Measurements from ENCODE around the gene TERB2.
"Not testable (repeated sequence)": the region's sequence is repeated elsewhere in the genome, so short reads cannot be mapped to it uniquely, and the experiment has no call there.

The TERB2 gene

DNA sequence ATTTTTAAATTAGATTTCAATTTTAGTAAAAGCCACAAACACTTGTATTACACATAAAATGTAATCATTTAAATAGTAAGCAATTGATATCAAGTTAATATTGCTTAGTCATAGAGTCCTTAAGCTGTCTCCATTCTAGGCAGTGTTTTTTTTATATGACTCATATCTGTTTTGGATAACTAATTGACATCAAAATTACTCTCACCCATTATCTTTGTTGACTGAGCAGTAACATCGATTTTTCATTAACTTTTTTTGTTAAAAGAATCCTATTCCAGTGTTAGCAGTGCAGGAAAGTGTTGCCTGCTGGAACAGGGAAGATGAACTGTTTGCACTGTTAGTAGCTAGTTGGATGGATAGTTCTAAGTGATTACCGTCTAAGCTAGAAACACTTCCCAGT lies 21.3 kb downstream of the TERB2 start:
- H2BK5ac ChIP-seq (ENCODE audit: low read depth, low read length, poor library complexity); H3K9me3 ChIP-seq (ENCODE audit: insufficient read depth, low read depth, low read length); H4K8ac ChIP-seq (ENCODE audit: low read depth, low read length); H3K36me3 ChIP-seq (ENCODE audit: control insufficient read depth in 1 of 2, insufficient read depth in 2 of 2, low read length in 2 of 2); H3K4me1 ChIP-seq (ENCODE audit: control insufficient read depth in 1 of 2, insufficient read depth in 2 of 2, low read length in 2 of 2); H2BK120ac ChIP-seq (ENCODE audit: insufficient read depth, low read length, poor library complexity); H3K79me1 ChIP-seq (ENCODE audit: low read length); H3K27me3 ChIP-seq (ENCODE audit: insufficient read depth, low read length); H2AK5ac ChIP-seq (ENCODE audit: low read length); H2AFZ ChIP-seq (ENCODE audit: insufficient read depth, low read length, poor library complexity); H3K23ac ChIP-seq (ENCODE audit: low read length); H3K18ac ChIP-seq (ENCODE audit: low read length); H2BK12ac ChIP-seq (ENCODE audit: low read length); H3K9ac ChIP-seq (ENCODE audit: low read length); H4K91ac ChIP-seq (ENCODE audit: low read depth, low read length); H3K4ac ChIP-seq (ENCODE audit: low read depth, low read length); H3K14ac ChIP-seq (ENCODE audit: low read length); H3K4me2 ChIP-seq (ENCODE audit: low read length); H3K79me2 ChIP-seq (ENCODE audit: control insufficient read depth, insufficient read depth, low read length, poor library complexity); H3K4me3 ChIP-seq (ENCODE audit: low read depth, low read length); H4K12ac ChIP-seq (ENCODE audit: low read depth, low read length); H3K27ac ChIP-seq (ENCODE audit: low read depth, low read length); DNase-seq: not testable (repeated sequence)
- WGBS (ENCODE audit: extremely low coverage, insufficient coverage, insufficient read length): no CpG with 5 or more reads among the region's 2 CpGs

DNA sequence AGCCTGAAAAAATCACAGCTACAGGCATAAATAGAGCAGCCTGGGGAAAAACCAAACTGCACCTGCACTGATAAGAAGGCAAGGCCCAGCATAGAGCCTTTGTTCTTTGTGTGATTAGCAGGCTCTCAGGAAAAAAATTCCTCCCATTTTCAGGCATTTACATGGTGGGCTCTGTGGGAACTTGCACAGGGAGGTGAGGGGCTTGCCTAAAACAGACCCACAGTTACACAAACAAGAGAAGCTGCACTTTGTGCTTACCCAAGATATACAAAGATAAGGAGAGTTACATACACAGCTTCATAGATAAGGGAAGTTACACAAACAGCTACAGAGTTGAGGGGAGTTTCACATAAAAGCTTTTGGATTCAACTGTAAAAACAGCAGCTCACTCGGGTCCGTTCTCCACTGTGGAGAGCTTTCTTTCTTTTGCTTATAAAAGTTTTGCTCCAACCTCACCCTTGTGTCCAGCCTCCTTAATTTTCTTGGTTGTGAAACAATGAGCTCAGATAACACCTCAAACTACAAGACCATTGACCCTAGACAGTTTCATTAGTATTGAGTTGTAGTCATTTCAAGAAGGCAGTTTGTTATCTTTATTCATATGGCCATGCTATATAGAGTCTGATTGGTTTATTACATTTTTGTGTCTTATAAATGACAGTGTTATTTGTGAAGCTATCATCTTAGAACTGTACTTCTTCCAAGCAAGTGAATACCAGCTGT lies 23.3 kb downstream of the TERB2 start:
- H3K79me1 ChIP-seq (ENCODE audit: low read length); H3K27ac ChIP-seq (ENCODE audit: low read depth, low read length); H2AFZ ChIP-seq (ENCODE audit: insufficient read depth, low read length, poor library complexity); H3K36me3 ChIP-seq (ENCODE audit: control insufficient read depth in 1 of 2, insufficient read depth in 2 of 2, low read length in 2 of 2); H3K4ac ChIP-seq (ENCODE audit: low read depth, low read length); DNase-seq; H3K9me3 ChIP-seq (ENCODE audit: insufficient read depth, low read depth, low read length); H3K23ac ChIP-seq (ENCODE audit: low read length); H3K14ac ChIP-seq (ENCODE audit: low read length); H3K4me2 ChIP-seq (ENCODE audit: low read length); H4K91ac ChIP-seq (ENCODE audit: low read depth, low read length); H2BK5ac ChIP-seq (ENCODE audit: low read depth, low read length, poor library complexity); H3K9ac ChIP-seq (ENCODE audit: low read length); H2AK5ac ChIP-seq (ENCODE audit: low read length); H3K79me2 ChIP-seq (ENCODE audit: control insufficient read depth, insufficient read depth, low read length, poor library complexity); H2BK120ac ChIP-seq (ENCODE audit: insufficient read depth, low read length, poor library complexity); H3K27me3 ChIP-seq (ENCODE audit: insufficient read depth, low read length); H3K18ac ChIP-seq (ENCODE audit: low read length); H2BK12ac ChIP-seq (ENCODE audit: low read length); H4K12ac ChIP-seq (ENCODE audit: low read depth, low read length); H3K4me1 ChIP-seq (ENCODE audit: control insufficient read depth in 1 of 2, insufficient read depth in 2 of 2, low read length in 2 of 2); H3K4me3 ChIP-seq (ENCODE audit: low read depth, low read length); H4K8ac ChIP-seq (ENCODE audit: low read depth, low read length): not testable (repeated sequence)
- WGBS (ENCODE audit: extremely low coverage, insufficient coverage, insufficient read length): no CpG with 5 or more reads among the region's 2 CpGs

DNA sequence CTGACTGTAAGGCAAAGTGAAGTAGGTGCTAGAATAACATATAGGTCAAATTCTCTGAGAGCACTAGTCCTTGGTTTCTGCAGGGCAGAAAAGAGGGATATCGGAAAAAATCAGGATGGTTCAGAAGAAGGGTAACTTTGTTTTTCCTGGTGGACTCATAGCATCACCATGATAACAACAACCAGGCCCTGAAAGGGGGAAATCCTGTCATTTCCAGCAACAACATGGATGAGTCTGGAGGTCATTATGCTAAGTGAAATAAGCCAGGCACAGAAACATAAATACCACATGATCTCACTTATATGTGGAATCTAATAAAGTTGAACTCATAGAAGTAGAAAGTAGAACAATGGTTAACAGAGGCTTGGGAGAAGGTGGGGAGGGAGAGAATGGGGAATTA lies 27.7 kb downstream of the TERB2 start:
- not testable (repeated sequence) for H2AK5ac ChIP-seq (ENCODE audit: low read length); H3K4ac ChIP-seq (ENCODE audit: low read depth, low read length); H3K27ac ChIP-seq (ENCODE audit: low read depth, low read length); H3K79me2 ChIP-seq (ENCODE audit: control insufficient read depth, insufficient read depth, low read length, poor library complexity); H3K4me2 ChIP-seq (ENCODE audit: low read length); H3K4me1 ChIP-seq (ENCODE audit: control insufficient read depth in 1 of 2, insufficient read depth in 2 of 2, low read length in 2 of 2); H4K8ac ChIP-seq (ENCODE audit: low read depth, low read length); H3K79me1 ChIP-seq (ENCODE audit: low read length); H2BK120ac ChIP-seq (ENCODE audit: insufficient read depth, low read length, poor library complexity); H2AFZ ChIP-seq (ENCODE audit: insufficient read depth, low read length, poor library complexity); H2BK12ac ChIP-seq (ENCODE audit: low read length); H4K12ac ChIP-seq (ENCODE audit: low read depth, low read length); H3K9ac ChIP-seq (ENCODE audit: low read length); H2BK5ac ChIP-seq (ENCODE audit: low read depth, low read length, poor library complexity); H3K18ac ChIP-seq (ENCODE audit: low read length); H3K14ac ChIP-seq (ENCODE audit: low read length); H3K23ac ChIP-seq (ENCODE audit: low read length); H3K4me3 ChIP-seq (ENCODE audit: low read depth, low read length); H4K91ac ChIP-seq (ENCODE audit: low read depth, low read length); H3K27me3 ChIP-seq (ENCODE audit: insufficient read depth, low read length); DNase-seq; H3K36me3 ChIP-seq (ENCODE audit: control insufficient read depth in 1 of 2, insufficient read depth in 2 of 2, low read length in 2 of 2); H3K9me3 ChIP-seq (ENCODE audit: insufficient read depth, low read depth, low read length)
- no CpG with 5 or more reads among the region's 1 CpG for WGBS (ENCODE audit: extremely low coverage, insufficient coverage, insufficient read length)

DNA sequence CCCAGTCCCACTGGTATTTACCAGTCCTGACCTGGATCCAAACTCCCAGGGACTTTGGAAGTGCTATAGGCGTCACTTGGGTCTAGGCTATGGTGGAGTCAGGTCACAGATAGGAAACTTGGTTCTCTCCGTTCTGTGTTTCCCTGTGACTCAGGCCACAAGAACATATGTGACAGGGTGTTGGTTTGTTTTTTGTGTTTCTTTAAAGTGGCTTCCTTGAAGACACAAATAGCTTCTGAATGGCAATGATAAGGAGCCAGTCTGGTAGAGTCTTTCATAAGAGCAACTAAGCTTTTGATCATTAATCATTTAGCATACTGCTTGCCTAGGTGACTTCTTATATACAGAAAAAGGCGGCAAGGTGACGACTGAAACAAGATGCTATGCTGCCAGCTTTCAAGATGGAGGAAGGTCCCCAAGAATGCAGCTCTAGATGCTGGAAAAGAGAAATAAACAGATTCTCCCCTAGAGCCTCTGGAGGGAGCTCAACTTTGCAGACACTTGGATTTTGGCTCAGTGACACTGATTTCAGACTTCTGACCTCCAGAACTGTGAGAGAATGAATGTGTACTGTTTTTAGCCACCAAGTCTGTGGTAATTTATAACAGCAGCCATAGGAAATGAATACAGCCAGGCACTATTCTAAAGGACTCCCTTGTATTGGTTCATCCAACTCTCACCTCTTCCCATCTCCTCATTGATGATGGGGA lies 30.0 kb downstream of the TERB2 start:
- H3K27me3 ChIP-seq (ENCODE audit: insufficient read depth, low read length); H3K79me1 ChIP-seq (ENCODE audit: low read length); H3K9me3 ChIP-seq (ENCODE audit: insufficient read depth, low read depth, low read length); H3K79me2 ChIP-seq (ENCODE audit: control insufficient read depth, insufficient read depth, low read length, poor library complexity); H4K8ac ChIP-seq (ENCODE audit: low read depth, low read length); DNase-seq; H4K91ac ChIP-seq (ENCODE audit: low read depth, low read length); H3K23ac ChIP-seq (ENCODE audit: low read length); H2BK120ac ChIP-seq (ENCODE audit: insufficient read depth, low read length, poor library complexity); H2AK5ac ChIP-seq (ENCODE audit: low read length); H3K4ac ChIP-seq (ENCODE audit: low read depth, low read length); H3K27ac ChIP-seq (ENCODE audit: low read depth, low read length); H3K14ac ChIP-seq (ENCODE audit: low read length); H3K4me3 ChIP-seq (ENCODE audit: low read depth, low read length); H3K9ac ChIP-seq (ENCODE audit: low read length); H3K36me3 ChIP-seq (ENCODE audit: control insufficient read depth in 1 of 2, insufficient read depth in 2 of 2, low read length in 2 of 2); H3K4me2 ChIP-seq (ENCODE audit: low read length); H2BK5ac ChIP-seq (ENCODE audit: low read depth, low read length, poor library complexity); H2AFZ ChIP-seq (ENCODE audit: insufficient read depth, low read length, poor library complexity); H3K18ac ChIP-seq (ENCODE audit: low read length); H2BK12ac ChIP-seq (ENCODE audit: low read length); H3K4me1 ChIP-seq (ENCODE audit: control insufficient read depth in 1 of 2, insufficient read depth in 2 of 2, low read length in 2 of 2); H4K12ac ChIP-seq (ENCODE audit: low read depth, low read length): not testable (repeated sequence)
- WGBS (ENCODE audit: extremely low coverage, insufficient coverage, insufficient read length): no CpG with 5 or more reads among the region's 4 CpGs
